Measurements from ENCODE around the gene MKNK1. TPM values are rescaled to one million over a fixed set of nuclear protein-coding genes. Genes with fewer than 3 reads are reported as not detected.
A peak's percentile ranks its signal among the peaks of the same experiment; 100 is the strongest.

MKNK1 gene
- total RNA-seq, 1 experiment from 2014 or later, result 103 TPM

GRCh38 chr1:46645815-46646214 lies 41.7 kb upstream of the MKNK1 start:
- peaks cover 8% of the 10 kb centered on the region; the same call in 1 of the 2 replicates for H3K36me3 ChIP-seq (ENCODE audit: low read depth)

GRCh38 chr1:46643368-46643775 lies 39.3 kb upstream of the MKNK1 start:
- intact Hi-C loops (cut with micrococcal nuclease; ENCODE audit: unreplicated experiment), result loop anchor here (2.0 kb wide), 1 partner anchor 39 kb away; the partner anchor contains the start of gene MKNK1
- Histone ChIP-seq H3K9me3 (ENCODE audit: insufficient read depth, low read depth) (no peaks in the 10 kb centered on the region), H3K27ac (peak overlapping the region; percentile 62), H3K4me3 (no peak overlapping the region), H4K20me1 (ENCODE audit: insufficient read depth) (no peaks in the 10 kb centered on the region), H2AFZ (no peak overlapping the region), H3K79me2 (ENCODE audit: low read depth) (no peaks in the 10 kb centered on the region), H3F3A (ENCODE audit: insufficient read depth, low read depth) (peaks cover 17% of the 10 kb centered on the region), H3K9me2 (ENCODE audit: insufficient read depth) (no peaks in the 10 kb centered on the region), H3K27me3 (ENCODE audit: insufficient read depth, low read depth) (no peaks in the 10 kb centered on the region), H3K4me1 (replicated peaks; ENCODE audit: insufficient read depth) (peaks cover 23% of the 10 kb centered on the region), H3K36me3 (ENCODE audit: low read depth) (peaks cover 8% of the 10 kb centered on the region; the same call in 1 of the 2 replicates), H3K4me2 (peak overlapping the region; percentile 59)
- CTCF ChIA-PET, result interaction anchor here (0.6 to 1.0 kb wide), 5 partner anchors 8 to 83 kb away, joined by 3 to 14 read pairs (median 3); no protein-coding TSS in a partner anchor
- POLR2A ChIA-PET (ENCODE audit: unreplicated experiment), result interaction anchor here (0.5 to 1.1 kb wide), 5 partner anchors 25 to 1060 kb away, joined by 3 to 8 read pairs (median 3); partner anchors contain the start of genes MKNK1, MOB3C and NASP
- peak; percentile 55 to 95 for DNase-seq
- BruUV-seq (replicated peaks), result no TSS peak
- TF ChIP-seq, protein P1, sequence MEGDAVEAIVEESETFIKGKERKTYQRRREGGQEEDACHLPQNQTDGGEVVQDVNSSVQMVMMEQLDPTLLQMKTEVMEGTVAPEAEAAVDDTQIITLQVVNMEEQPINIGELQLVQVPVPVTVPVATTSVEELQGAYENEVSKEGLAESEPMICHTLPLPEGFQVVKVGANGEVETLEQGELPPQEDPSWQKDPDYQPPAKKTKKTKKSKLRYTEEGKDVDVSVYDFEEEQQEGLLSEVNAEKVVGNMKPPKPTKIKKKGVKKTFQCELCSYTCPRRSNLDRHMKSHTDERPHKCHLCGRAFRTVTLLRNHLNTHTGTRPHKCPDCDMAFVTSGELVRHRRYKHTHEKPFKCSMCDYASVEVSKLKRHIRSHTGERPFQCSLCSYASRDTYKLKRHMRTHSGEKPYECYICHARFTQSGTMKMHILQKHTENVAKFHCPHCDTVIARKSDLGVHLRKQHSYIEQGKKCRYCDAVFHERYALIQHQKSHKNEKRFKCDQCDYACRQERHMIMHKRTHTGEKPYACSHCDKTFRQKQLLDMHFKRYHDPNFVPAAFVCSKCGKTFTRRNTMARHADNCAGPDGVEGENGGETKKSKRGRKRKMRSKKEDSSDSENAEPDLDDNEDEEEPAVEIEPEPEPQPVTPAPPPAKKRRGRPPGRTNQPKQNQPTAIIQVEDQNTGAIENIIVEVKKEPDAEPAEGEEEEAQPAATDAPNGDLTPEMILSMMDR (conservative IDR thresholded peaks at IDR 0.05), result no peak
- no peak for TF ChIP-seq EZH2 (IDR thresholded peaks at IDR 0.05; ENCODE audit: low read depth)

More at GRCh38 chr1:46645815-46646214, 41.7 kb upstream of the MKNK1 start:
- Histone ChIP-seq H4K20me1 (ENCODE audit: insufficient read depth) (no peaks in the 10 kb centered on the region), H3K4me1 (replicated peaks; ENCODE audit: insufficient read depth) (peaks cover 23% of the 10 kb centered on the region), H2AFZ (no peak overlapping the region), H3K4me2 (no peak overlapping the region), H3K4me3 (no peak overlapping the region), H3K27me3 (ENCODE audit: insufficient read depth, low read depth) (no peaks in the 10 kb centered on the region), H3K9me2 (ENCODE audit: insufficient read depth) (no peaks in the 10 kb centered on the region), H3K79me2 (ENCODE audit: low read depth) (no peaks in the 10 kb centered on the region), H3F3A (ENCODE audit: insufficient read depth, low read depth) (peaks cover 17% of the 10 kb centered on the region), H3K9me3 (ENCODE audit: insufficient read depth, low read depth) (no peaks in the 10 kb centered on the region), H3K27ac (no peak overlapping the region)
- POLR2A ChIA-PET (ENCODE audit: unreplicated experiment), result no interaction called here
- CTCF ChIA-PET, result no interaction called here
- TF ChIP-seq, protein P1 (conservative IDR thresholded peaks at IDR 0.05), result no peak
- no peak for TF ChIP-seq EZH2 (IDR thresholded peaks at IDR 0.05; ENCODE audit: low read depth)
- no TSS peak for BruUV-seq (replicated peaks)
- intact Hi-C loops (cut with micrococcal nuclease; ENCODE audit: unreplicated experiment), result no loop called here
- no peak for DNase-seq

DNA sequence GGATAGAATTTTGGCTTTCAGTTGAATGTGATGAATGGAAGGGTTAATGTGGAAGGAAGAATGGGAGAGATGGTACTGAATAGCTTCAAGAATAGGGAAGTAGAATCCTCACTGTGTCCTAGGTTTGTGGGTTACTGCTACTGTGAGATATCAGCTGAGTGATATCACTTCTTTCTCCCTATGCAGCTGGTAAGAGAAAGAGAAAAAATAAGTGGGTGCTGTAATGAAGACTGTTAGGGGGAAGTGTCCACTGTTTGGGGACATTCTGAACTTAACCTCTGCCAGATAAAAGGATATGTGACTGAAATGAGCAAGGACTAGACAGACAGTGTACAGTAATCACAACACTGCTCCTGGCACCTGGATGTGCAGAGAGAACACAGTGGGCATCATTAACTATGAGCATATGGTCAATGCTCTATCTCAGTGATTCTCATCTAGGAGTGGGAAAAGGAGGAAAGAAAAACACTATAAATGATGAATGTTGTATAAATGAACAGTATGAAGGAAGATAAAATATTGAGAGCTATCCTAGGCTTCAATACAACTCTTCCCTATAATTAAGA lies 38.1 kb upstream of the MKNK1 start:
- Histone ChIP-seq H3K4me1 (replicated peaks; ENCODE audit: insufficient read depth) (peaks cover 23% of the 10 kb centered on the region), H2AFZ (no peak overlapping the region), H3K4me3 (no peak overlapping the region), H3K9me2 (ENCODE audit: insufficient read depth) (no peaks in the 10 kb centered on the region), H4K20me1 (ENCODE audit: insufficient read depth) (no peaks in the 10 kb centered on the region), H3K9me3 (ENCODE audit: insufficient read depth, low read depth) (no peaks in the 10 kb centered on the region), H3F3A (ENCODE audit: insufficient read depth, low read depth) (peaks cover 17% of the 10 kb centered on the region), H3K27ac (peak overlapping the region; percentile 62; the same call in 1 of the 2 replicates), H3K27me3 (ENCODE audit: insufficient read depth, low read depth) (no peaks in the 10 kb centered on the region), H3K79me2 (ENCODE audit: low read depth) (no peaks in the 10 kb centered on the region), H3K4me2 (no peak overlapping the region; the same call in 1 of the 2 replicates), H3K36me3 (ENCODE audit: low read depth) (peaks cover 8% of the 10 kb centered on the region; the same call in 1 of the 2 replicates)
- CTCF ChIA-PET, result no interaction called here
- intact Hi-C loops (cut with micrococcal nuclease; ENCODE audit: unreplicated experiment), result loop anchor here (2.0 kb wide), 1 partner anchor 37 kb away; the partner anchor contains the start of gene MKNK1
- no peak for DNase-seq
- no TSS peak for BruUV-seq (replicated peaks)
- POLR2A ChIA-PET (ENCODE audit: unreplicated experiment), result no interaction called here
- TF ChIP-seq EZH2 (IDR thresholded peaks at IDR 0.05; ENCODE audit: low read depth), result no peak
- TF ChIP-seq, protein P1 (conservative IDR thresholded peaks at IDR 0.05), result no peak
